HCT116 (cell line): ENCODE measurements around the gene TMEM63B. TPM values are rescaled to one million over a fixed set of nuclear protein-coding genes. Genes with fewer than 3 reads are reported as not detected.

Source experiments
- ATAC-seq: fragments of 200-7000 bp; cut with Tn5 transposase; 2 replicates; pipeline ENCODE4 v1.9.1; 2020; ENCODE audit warnings: mild to moderate bottlenecking, moderate library complexity
- BruUV-seq: library from RNA; stranded (reverse); fragments of 400-500 nt; replicated peaks from 2 replicates; lab custom pipeline; 2021; lab: Mats Ljungman, UMichigan
- CTCF ChIA-PET: fragments of 300-600 bp; sonication (Branson Sonifier 250); formaldehyde crosslinking; loops from one replicate; lab custom pipeline; 2021; ENCODE audit warnings: antibody characterized with exemption; lab: Charles Lee
- POLR2A ChIA-PET: fragments of 300-600, 350-600 bp; sonication (Branson Sonifier 250); formaldehyde crosslinking; loops from one replicate; lab custom pipeline; 2021; ENCODE audit warnings: antibody characterized with exemption; lab: Charles Lee
- RAD21 ChIA-PET, 2 experiments: fragments of 300-600 bp; sonication (Branson Sonifier 250); formaldehyde crosslinking; loops; one replicate each; lab custom pipeline; 2023; ENCODE audit warnings: low total read pairs in 2 of 2; ENCODE audit not compliant: uncharacterized antibody in 2 of 2, unreplicated experiment in 2 of 2, low non-redundant PET in 1 of 2; lab: Charles Lee
- DNase-seq: peaks from one replicate; pipeline ENCODE4 v3.0.0-alpha.2; 2010; ENCODE audit warnings: low read depth, low spot score
- H2AFZ ChIP-seq: fragments of 200-600 bp; shearing (Covaris generic), sonication (generic); 2 replicates; pipeline ENCODE4 v1.6.1; 2017; ENCODE audit warnings: low read depth, mixed run types, mixed read lengths, antibody characterized with exemption, low read length; ENCODE audit not compliant: poor library complexity, severe bottlenecking
- H3K27ac ChIP-seq: 2 replicates; pipeline ENCODE4 v1.5.1; 2012; ENCODE audit warnings: low read depth, low read length
- H3K27me3 ChIP-seq: fragments of 200-600 bp; sonication (generic); 2 replicates; pipeline ENCODE4 v1.6.1; 2016; ENCODE audit warnings: mixed run types, low read length, mixed read lengths; ENCODE audit not compliant: insufficient read depth
- H3K36me3 ChIP-seq, 2 experiments: fragments of 200-500 bp in 1 of 2; fragments of 200-600 bp in 1 of 2; sonication (Bioruptor generic) in 1 of 2; sonication (generic) in 1 of 2; 2 replicates each; pipeline versions ENCODE4 v1.5.1 to v1.6.1; 2014 to 2016; ENCODE audit warnings: low read length in 2 of 2, inconsistent platforms in 1 of 2, mixed read lengths in 1 of 2, mixed run types in 1 of 2; ENCODE audit not compliant: insufficient read depth in 2 of 2, control insufficient read depth in 1 of 2
- H3K4me1 ChIP-seq, 2 experiments: fragments of 200-600 bp in 1 of 2; sonication (generic) in 1 of 2; 2 replicates each; pipeline versions ENCODE4 v1.5.1 to v1.6.1; 2012 to 2017; ENCODE audit warnings: low read length in 2 of 2, inconsistent platforms in 1 of 2, mild to moderate bottlenecking in 1 of 2, mixed read lengths in 1 of 2, mixed run types in 1 of 2, moderate library complexity in 1 of 2; ENCODE audit not compliant: insufficient read depth in 2 of 2, control insufficient read depth in 1 of 2
- H3K4me2 ChIP-seq: fragments of 200-600 bp; sonication (generic); 2 replicates; pipeline ENCODE4 v1.6.1; 2017; ENCODE audit warnings: mixed run types, low read length, mixed read lengths
- H3K4me3 ChIP-seq, 2 experiments: fragments of 200-600 bp in 1 of 2; sonication (generic) in 1 of 2; replicated peaks in 1 of 2; 2 replicates each; pipeline ENCODE4 v1.5.1; 2011 to 2016; ENCODE audit warnings: low read length in 2 of 2, control low read depth in 1 of 2, low read depth in 1 of 2, mild to moderate bottlenecking in 1 of 2, mixed read lengths in 1 of 2, mixed run types in 1 of 2
- H3K79me2 ChIP-seq: fragments of 200-600 bp; sonication (generic); 2 replicates; pipeline ENCODE4 v1.6.1; 2017; ENCODE audit warnings: mild to moderate bottlenecking, mixed run types, low read length, moderate library complexity, mixed read lengths; ENCODE audit not compliant: insufficient read depth
- H3K9ac ChIP-seq: fragments of 200-600 bp; sonication (generic); 2 replicates; pipeline ENCODE4 v1.6.1; 2016; ENCODE audit warnings: low read length, mixed read lengths
- H3K9me2 ChIP-seq: fragments of 200-600 bp; sonication (generic), shearing (Covaris generic); 2 replicates; pipeline ENCODE4 v1.6.1; 2017; ENCODE audit warnings: mixed run types, mild to moderate bottlenecking, moderate library complexity; ENCODE audit not compliant: insufficient read depth
- H3K9me3 ChIP-seq, 2 experiments: fragments of 200-500 bp in 1 of 2; fragments of 200-600 bp in 1 of 2; sonication (Bioruptor generic) in 1 of 2; sonication (generic) in 1 of 2; 2 replicates each; pipeline ENCODE4 v1.6.1; 2014 to 2017; ENCODE audit warnings: low read length in 2 of 2, mixed read lengths in 2 of 2, inconsistent platforms in 1 of 2, low read depth in 1 of 2, mild to moderate bottlenecking in 1 of 2, mixed run types in 1 of 2, moderate library complexity in 1 of 2; ENCODE audit not compliant: control insufficient read depth in 1 of 2, insufficient read depth in 1 of 2
- H4K20me1 ChIP-seq: fragments of 200-600 bp; sonication (generic), shearing (Covaris generic); 2 replicates; pipeline ENCODE4 v1.6.1; 2017; ENCODE audit warnings: mixed run types, mild to moderate bottlenecking, moderate library complexity; ENCODE audit not compliant: insufficient read depth
- CBX3 ChIP-seq: IDR thresholded peaks from 2 replicates; pipeline ENCODE4 v1.6.1; 2012; ENCODE audit warnings: low read depth
- CEBPB ChIP-seq: IDR thresholded peaks from 2 replicates; pipeline ENCODE4 v1.6.1; 2012; ENCODE audit warnings: low read depth
- EGR1 ChIP-seq: IDR thresholded peaks from 2 replicates; pipeline ENCODE4 v1.6.1; 2012; ENCODE audit warnings: low read depth
- ELF1 ChIP-seq: IDR thresholded peaks from 2 replicates; pipeline ENCODE4 v1.6.1; 2012; ENCODE audit warnings: low read depth, borderline replicate concordance
- EZH2 ChIP-seq: fragments of 200-600 bp; sonication (generic); IDR thresholded peaks from 2 replicates; pipeline ENCODE4 v1.6.1; 2017; ENCODE audit warnings: antibody characterized with exemption, mixed run types
- EZH2phosphoT487 ChIP-seq: fragments of 200-600 bp; IDR thresholded peaks from 2 replicates; pipeline ENCODE4 v1.6.1; 2018; ENCODE audit warnings: antibody characterized with exemption, borderline replicate concordance
- POLR2A ChIP-seq: IDR thresholded peaks from 2 replicates; pipeline ENCODE4 v1.7.0; 2011; ENCODE audit warnings: borderline replicate concordance; ENCODE audit not compliant: insufficient read depth, insufficient read length; ENCODE audit errors: extremely low read depth
- POLR2AphosphoS5 ChIP-seq: IDR thresholded peaks from 2 replicates; pipeline ENCODE4 v1.6.1; 2011; ENCODE audit warnings: mild to moderate bottlenecking, low read depth, low read length, moderate library complexity
- RAD21 ChIP-seq: IDR thresholded peaks from 2 replicates; pipeline ENCODE4 v1.6.1; 2012; ENCODE audit warnings: low read depth, mild to moderate bottlenecking
- TCF7L2 ChIP-seq: IDR thresholded peaks from 2 replicates; pipeline ENCODE4 v1.7.0; 2011; ENCODE audit warnings: borderline replicate concordance, inconsistent platforms; ENCODE audit not compliant: insufficient read depth, insufficient read length; ENCODE audit errors: extremely low read depth
- ZBTB33 ChIP-seq: IDR thresholded peaks from 2 replicates; pipeline ENCODE4 v1.6.1; 2011; ENCODE audit warnings: mild to moderate bottlenecking, low read length, moderate library complexity; ENCODE audit not compliant: insufficient replicate concordance; ENCODE audit errors: extremely low read depth
- ZFX ChIP-seq: fragments of 450-650 bp; IDR thresholded peaks from 2 replicates; pipeline ENCODE4 v1.6.1; 2017
- intact Hi-C: fragments of 100-400 bp; cut with micrococcal nuclease; formaldehyde crosslinking; loops from 2 replicates; pipeline ENCODE4 v1.10.0; 2022
- total RNA-seq: library from RNA; stranded (reverse); gene quantifications from one replicate; pipeline ENCODE4 v1.2.1, GENCODE V29; 2021; ENCODE audit not compliant: unreplicated experiment
- TF ChIP-seq, protein P1 (sequence below): IDR thresholded peaks from 2 replicates; pipeline ENCODE4 v1.6.1; 2012; ENCODE audit warnings: low read depth

Gene TMEM63B
- total RNA-seq, 1 experiment from 2014 or later: 58.2 TPM

DNA sequence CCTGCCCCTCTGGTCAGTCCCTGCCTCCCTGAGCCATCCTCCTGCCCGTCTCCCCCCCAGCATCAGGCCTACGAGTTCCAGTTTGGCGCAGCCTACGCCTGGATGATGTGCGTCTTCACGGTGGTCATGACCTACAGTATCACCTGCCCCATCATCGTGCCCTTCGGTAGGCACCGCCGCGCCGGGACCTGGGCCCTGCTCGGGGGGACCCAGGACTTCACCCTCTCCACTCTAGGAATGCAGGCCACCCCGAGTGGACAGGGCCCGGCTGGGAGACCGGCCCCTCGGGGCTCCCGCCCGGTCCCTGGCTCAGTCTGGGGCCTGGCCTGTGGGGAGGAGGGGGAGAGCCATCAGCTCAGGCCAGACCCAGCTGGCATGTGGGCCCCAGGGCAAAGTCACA lies 25.2 kb downstream of the TMEM63B start:
- TF ChIP-seq EZH2phosphoT487 (no peak), ELF1 (no peak), TCF7L2 (no peak), EGR1 (no peak), ZBTB33 (no peak), CBX3 (no peak), CEBPB (no peak), RAD21 (no peak), EZH2 (no peak), POLR2A (no peak), POLR2AphosphoS5 (no peak), ZFX (no peak)
- TF ChIP-seq, protein P1, sequence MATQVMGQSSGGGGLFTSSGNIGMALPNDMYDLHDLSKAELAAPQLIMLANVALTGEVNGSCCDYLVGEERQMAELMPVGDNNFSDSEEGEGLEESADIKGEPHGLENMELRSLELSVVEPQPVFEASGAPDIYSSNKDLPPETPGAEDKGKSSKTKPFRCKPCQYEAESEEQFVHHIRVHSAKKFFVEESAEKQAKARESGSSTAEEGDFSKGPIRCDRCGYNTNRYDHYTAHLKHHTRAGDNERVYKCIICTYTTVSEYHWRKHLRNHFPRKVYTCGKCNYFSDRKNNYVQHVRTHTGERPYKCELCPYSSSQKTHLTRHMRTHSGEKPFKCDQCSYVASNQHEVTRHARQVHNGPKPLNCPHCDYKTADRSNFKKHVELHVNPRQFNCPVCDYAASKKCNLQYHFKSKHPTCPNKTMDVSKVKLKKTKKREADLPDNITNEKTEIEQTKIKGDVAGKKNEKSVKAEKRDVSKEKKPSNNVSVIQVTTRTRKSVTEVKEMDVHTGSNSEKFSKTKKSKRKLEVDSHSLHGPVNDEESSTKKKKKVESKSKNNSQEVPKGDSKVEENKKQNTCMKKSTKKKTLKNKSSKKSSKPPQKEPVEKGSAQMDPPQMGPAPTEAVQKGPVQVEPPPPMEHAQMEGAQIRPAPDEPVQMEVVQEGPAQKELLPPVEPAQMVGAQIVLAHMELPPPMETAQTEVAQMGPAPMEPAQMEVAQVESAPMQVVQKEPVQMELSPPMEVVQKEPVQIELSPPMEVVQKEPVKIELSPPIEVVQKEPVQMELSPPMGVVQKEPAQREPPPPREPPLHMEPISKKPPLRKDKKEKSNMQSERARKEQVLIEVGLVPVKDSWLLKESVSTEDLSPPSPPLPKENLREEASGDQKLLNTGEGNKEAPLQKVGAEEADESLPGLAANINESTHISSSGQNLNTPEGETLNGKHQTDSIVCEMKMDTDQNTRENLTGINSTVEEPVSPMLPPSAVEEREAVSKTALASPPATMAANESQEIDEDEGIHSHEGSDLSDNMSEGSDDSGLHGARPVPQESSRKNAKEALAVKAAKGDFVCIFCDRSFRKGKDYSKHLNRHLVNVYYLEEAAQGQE: no peak
- DNase-seq (no peak), ATAC-seq (no peak)
- H3K4me3 ChIP-seq: no peak overlapping the region
- H3K4me2 ChIP-seq: no peak overlapping the region
- H3K9ac ChIP-seq: no peak overlapping the region
- BruUV-seq: no TSS peak
- ChIA-PET POLR2A (no interaction called here), RAD21 (no interaction called here), CTCF (interaction anchor here (0.9 kb wide), 1 partner anchor 56 kb away, joined by 3 read pairs; no protein-coding TSS in a partner anchor)
- no peaks in the 10 kb centered on the region for H3K9me3 ChIP-seq
- intact Hi-C loops: no loop called here
- H4K20me1 ChIP-seq: no peaks in the 10 kb centered on the region
- peaks cover 0 to 6% of the 10 kb centered on the region in 2 experiments; a peak in 1 of 4 replicates for H3K4me1 ChIP-seq
- no peaks in the 10 kb centered on the region for H3K79me2 ChIP-seq
- no peak overlapping the region for H3K27ac ChIP-seq
- no peaks in the 10 kb centered on the region for H3K9me2 ChIP-seq
- no peak overlapping the region for H2AFZ ChIP-seq
- H3K27me3 ChIP-seq: no peaks in the 10 kb centered on the region
- H3K36me3 ChIP-seq: peaks cover 7 to 8% of the 10 kb centered on the region in 2 experiments; a peak in 3 of 4 replicates
